ENCODE measurements around the gene FGFBP3. TPM values are rescaled to one million over a fixed set of nuclear protein-coding genes. Genes with fewer than 3 reads are reported as not detected.

Gene FGFBP3
- total RNA-seq, result 0.63 and 0.93 TPM in 2 replicates

DNA sequence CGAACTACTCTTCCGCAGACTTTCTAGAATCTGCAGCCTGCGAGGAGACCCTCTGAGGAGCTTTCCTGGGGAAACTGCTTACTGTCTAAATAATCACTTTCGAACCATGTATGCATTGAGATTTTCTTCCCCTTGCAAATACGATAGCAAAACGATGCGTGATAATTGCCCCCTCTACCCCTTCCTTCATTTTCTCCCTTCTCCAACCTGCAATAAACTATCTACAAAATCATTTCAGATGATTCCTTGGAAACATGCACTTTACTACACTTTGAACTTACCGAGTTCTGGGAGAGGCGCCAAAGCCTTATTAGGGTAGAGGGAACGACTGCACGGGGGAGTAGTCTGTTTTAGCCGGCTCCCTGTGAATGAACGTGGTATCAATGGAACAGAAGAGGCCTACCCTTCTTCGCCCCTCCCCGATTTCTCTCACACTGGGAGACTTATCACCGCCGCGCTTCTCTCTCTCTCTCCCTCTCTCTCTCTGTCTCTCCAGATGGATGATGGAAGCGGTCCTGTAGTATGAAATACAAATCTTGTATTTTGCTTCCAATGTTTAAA is at the start of gene FGFBP3:
FGFBP3 (minus strand) TSS at position 370 of the 561 bp plus-strand sequence. CDS start 517 bp downstream, outside the sequence.
- no peak for DNase-seq (ENCODE audit: extremely low read depth, low read depth, low spot score)

GRCh38 chr10:91957091-91957490 is 47.8 kb upstream of the FGFBP3 start:
- DNase-seq (ENCODE audit: extremely low read depth, low read depth, low spot score), result no peak

DNA sequence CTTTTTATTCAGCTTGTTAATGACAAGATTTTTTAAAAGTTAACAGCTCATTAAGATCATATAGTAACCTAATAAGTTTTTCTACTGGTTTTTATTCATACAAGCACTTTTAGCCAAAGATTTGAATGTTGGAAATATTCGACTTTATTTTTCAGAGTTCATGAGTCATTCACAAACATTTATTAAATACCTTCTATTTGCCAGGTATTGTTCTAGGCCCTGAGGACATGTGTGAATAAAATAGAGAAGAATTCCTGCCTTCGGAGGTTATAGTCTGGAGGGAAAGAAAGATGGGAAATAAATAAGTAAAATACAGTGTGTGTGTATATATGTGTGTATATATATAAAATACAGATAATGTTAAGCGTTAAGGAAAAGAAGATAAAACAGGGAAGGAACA is 45.8 kb upstream of the FGFBP3 start:
- no peak for DNase-seq (ENCODE audit: extremely low read depth, low read depth, low spot score)

DNA sequence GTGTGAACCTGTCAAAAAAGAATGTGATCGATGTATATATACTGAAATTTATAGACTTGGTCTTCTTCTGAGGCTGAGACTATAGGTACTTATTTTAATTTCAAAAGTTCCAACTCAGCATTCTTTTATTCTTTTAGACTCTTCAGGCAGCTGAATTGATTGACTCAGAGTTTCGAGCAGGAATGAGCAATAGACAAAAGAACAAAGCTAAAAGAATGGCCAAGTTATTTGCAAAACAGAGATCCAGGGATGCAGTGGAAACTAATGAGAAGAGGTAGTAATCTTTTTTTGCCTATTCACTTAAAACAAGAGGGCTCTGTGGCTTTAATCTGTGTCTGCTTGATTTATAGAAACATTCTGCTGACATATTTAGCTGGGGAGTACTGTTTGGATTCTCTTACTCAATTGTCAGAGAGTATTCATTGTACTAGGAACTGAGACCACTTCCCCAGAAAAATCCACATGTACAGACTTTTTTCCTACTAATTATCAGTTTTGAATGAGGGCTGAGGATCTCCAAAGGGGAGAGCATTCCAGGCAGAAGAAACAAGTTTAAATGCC is 44.4 kb upstream of the FGFBP3 start:
- no peak for DNase-seq (ENCODE audit: extremely low read depth, low read depth, low spot score)

DNA sequence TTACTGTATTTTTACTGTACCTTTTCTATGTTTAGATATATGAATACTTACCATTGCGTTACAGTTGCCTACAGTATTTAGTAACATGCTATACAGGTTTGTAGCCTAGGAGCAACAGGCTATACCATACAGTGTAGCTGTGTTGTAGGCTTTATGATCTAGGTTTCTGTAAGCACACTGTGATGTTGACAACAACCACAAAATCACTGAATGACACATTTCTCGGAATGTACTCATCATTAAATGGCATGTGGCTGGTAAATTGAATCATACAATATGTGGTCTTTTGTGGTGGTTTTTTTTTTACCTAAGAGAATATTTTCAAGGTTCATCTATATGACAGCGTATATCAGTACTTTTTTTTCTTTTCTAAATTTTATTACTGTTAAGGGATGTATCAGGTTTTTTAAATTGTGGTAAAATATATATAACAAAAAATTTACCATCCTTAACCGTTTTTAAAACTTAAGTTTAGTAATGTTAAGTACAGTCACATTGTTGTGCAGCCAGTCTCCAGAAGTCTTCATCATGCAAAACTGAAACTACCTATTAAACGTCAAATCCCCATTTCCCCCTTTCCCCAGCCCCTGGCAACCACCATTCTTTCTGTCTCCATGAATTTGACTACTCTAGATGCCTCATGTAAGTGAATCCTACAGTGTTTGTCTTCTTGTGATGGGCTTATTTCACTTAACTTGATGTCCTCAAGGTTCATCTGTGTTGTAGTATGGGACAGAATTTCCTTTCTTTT is 35.8 kb upstream of the FGFBP3 start:
- no peak for DNase-seq (ENCODE audit: extremely low read depth, low read depth, low spot score)

GRCh38 chr10:91941426-91941825 is 32.1 kb upstream of the FGFBP3 start:
- DNase-seq (ENCODE audit: extremely low read depth, low read depth, low spot score), result no peak

- DNase-seq (ENCODE audit: extremely low read depth, low read depth, low spot score), result no peak
Measured at GRCh38 chr10:91939653-91940052, 30.4 kb upstream of the FGFBP3 start.

DNA sequence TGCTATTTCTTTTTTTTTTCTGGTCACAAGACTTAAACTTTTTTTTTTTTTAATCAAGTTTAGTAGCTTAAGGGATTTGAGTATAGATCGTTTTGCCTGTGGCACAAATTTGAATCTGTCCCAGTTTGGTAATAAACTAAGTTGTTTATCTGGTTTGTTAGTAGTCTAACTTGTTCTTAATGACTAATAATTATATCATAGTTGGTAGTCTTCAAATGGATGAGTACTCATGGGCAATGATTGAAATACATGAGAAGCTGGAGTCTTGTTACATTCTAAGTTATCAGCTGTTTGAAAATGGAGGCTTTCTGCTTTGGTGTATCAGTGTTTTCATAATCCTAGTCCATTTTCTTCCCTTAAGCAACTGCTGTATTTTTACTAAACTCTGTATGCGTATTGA is 26.6 kb upstream of the FGFBP3 start:
- DNase-seq (ENCODE audit: extremely low read depth, low read depth, low spot score), result no peak

GRCh38 chr10:91932737-91933136 is 23.5 kb upstream of the FGFBP3 start:
- no peak for DNase-seq (ENCODE audit: extremely low read depth, low read depth, low spot score)

DNA sequence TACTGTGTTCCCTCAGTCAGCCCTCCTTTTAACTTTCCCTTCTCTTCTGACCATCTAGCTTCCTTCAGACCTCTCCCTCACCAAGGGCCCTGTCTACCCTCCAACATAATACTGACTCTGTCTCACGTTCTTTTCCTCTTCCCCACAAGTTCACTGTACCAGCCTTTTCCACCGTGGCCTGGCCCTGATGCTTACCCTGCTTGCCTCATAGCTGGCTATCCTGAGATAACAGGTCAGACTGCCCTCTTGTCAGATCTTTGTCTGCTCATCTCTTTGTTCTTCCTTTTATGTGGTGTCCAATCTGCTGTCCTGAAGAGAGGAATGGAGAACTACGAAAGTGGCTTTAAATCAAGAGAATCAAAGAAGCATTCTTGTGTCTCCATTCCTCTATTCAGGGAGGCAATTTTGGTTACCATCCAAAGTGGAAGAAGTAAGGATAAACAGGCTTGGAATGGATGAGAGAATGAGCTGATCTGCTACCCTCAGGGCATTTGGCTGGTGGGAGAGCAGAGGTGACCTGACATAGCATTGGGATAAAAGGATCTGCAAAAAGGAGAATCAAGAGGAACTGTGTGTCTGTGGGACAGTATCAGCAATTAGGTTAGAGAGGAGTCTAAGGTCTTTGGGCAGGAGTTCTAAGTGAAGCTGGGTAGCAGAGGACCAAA is 22.4 kb upstream of the FGFBP3 start:
- no peak for DNase-seq (ENCODE audit: extremely low read depth, low read depth, low spot score)

GRCh38 chr10:91930939-91931338 is 21.7 kb upstream of the FGFBP3 start:
- DNase-seq (ENCODE audit: extremely low read depth, low read depth, low spot score), result no peak

- no peak for DNase-seq (ENCODE audit: extremely low read depth, low read depth, low spot score)
Measured at GRCh38 chr10:91925022-91925320, 15.7 kb upstream of the FGFBP3 start.

DNA sequence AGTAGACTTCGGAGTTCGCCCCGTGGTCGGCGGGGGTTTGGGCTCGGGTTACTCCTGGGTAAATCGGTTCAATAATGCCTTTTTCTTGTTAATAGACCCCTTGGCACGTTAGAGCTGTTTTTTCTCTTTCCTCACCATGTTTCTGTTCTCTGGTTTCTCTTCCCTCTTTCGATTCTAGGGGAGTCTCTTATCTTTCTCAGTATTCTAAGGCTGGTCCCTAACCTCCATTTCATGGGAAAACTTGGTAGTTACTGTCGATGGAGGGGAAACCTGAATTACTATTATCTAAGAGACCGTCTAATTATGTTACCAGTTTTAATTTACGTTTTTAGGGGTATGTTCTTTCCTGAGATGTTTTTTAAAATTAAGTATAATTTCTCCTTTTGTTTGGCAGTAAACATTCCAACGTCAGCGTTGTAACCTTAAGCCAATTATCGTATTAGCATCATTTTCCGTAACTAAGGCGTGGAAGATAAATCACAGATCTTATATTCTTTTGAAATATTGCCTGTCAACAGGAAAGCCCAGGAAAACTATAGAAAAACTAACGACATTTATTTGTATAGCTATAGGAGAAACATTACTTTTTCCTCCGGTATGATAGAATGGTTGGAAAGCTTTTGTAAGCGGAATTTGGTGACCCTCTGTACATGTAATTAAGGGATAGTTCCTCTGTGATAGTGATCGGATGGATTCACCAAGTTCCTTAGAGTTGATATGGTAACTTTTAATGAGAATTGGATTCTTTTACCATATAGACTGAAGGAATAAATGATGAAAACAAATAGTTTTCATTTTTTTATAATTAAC is 15.1 kb upstream of the FGFBP3 start:
- DNase-seq (ENCODE audit: extremely low read depth, low read depth, low spot score), result no peak

- DNase-seq (ENCODE audit: extremely low read depth, low read depth, low spot score), result no peak
Measured at GRCh38 chr10:91923371-91924211, 14.3 kb upstream of the FGFBP3 start, which contains the start of gene BTAF1. Gene BTAF1, plus strand, starts transcription at chr10:91923770. Its CDS starts 307 bp downstream, at chr10:91924077.

- DNase-seq (ENCODE audit: extremely low read depth, low read depth, low spot score), result no peak
Measured at GRCh38 chr10:91919651-91920050, 10.4 kb upstream of the FGFBP3 start.

DNA sequence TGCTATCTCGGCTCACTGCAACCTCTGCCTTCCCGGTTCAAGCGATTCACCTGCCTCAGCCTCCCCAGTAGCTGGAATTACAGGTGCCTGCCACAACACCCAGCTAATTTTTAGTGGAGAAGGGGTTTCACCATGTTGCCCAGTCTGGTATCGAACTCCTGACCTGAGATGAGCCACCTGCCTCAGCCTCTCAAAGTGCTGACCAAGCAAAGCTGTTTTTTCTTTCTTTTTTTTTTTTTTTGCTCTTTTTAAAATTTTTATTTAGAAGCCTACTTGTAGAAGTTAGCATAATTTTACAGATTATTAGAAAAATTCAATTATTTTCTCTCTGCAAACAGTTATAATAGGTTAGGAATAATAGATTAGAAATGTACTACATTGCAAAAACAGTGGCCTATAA is 1.2 kb upstream of the FGFBP3 start:
- DNase-seq (ENCODE audit: extremely low read depth, low read depth, low spot score), result no peak

GRCh38 chr10:91908337-91909116 is 759 bp downstream of the FGFBP3 start:
- no peak for DNase-seq (ENCODE audit: extremely low read depth, low read depth, low spot score)

GRCh38 chr10:91907914-91908336 is 1.4 kb downstream of the FGFBP3 start:
- DNase-seq (ENCODE audit: extremely low read depth, low read depth, low spot score), result no peak

DNA sequence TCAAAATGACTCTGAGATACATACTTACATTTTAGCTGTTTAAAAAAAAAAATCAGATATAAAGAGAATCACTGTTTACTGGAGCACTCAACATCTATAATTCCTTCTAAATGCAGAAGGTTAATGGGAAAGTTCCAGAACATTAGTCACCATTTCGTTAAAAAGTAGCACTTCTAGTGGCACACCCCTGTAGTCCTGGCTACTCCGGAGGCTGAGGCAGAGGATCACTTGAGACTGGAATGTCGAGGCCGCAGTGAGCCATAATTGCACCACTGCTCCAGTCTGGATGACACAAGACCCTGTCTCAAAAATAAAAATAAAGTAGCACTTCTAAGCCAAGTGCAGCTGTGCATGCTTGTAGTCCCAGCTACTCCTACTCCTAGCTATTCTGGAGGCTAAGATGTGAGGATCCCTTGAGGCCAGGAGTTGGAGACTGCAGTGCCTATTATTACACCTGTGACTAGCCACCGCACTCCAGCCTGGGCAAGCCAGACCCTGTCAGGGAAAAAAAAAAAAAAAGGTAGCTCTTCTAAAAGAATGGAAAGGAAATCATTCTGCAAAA is 2.2 kb downstream of the FGFBP3 start:
- DNase-seq (ENCODE audit: extremely low read depth, low read depth, low spot score), result no peak

All from glomerular endothelial cell (primary cell).